VCaP (cell line): Measurements from ENCODE around the gene SSH2.
A peak's percentile ranks its signal among the peaks of the same experiment; 100 is the strongest.

ENCODE experiments used
- H3K27ac ChIP-seq: fragments of 450-650 bp; 2 replicates; pipeline ENCODE4 v1.5.1; 2017
- CTCF ChIP-seq: fragments of 450-650 bp; conservative IDR thresholded peaks from 2 replicates; pipeline ENCODE4 v1.5.1; 2017; ENCODE audit warnings: mild to moderate bottlenecking, moderate library complexity

Gene SSH2

DNA sequence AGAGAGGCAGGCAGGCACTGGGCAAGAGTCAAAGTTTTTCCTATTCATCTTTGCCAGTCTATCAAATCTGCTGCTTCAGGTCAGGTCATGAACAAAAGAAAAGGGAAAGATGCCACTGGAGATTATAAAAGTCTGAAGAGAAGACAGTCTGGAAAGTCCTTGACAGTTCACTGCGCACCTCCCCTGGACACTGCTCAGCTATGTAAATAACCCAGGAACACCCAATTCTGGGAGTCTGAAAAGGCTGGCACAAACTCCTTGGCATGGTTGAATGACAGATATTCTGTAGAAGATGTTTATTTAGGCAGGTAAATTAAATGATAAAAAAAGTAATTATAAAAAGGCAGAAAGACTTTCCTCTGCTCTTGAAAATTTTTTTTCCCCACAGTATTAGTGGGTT is 302.1 kb downstream of the SSH2 start:
- no peak for TF ChIP-seq CTCF
- peak overlapping the region; percentile 67 for H3K27ac ChIP-seq

DNA sequence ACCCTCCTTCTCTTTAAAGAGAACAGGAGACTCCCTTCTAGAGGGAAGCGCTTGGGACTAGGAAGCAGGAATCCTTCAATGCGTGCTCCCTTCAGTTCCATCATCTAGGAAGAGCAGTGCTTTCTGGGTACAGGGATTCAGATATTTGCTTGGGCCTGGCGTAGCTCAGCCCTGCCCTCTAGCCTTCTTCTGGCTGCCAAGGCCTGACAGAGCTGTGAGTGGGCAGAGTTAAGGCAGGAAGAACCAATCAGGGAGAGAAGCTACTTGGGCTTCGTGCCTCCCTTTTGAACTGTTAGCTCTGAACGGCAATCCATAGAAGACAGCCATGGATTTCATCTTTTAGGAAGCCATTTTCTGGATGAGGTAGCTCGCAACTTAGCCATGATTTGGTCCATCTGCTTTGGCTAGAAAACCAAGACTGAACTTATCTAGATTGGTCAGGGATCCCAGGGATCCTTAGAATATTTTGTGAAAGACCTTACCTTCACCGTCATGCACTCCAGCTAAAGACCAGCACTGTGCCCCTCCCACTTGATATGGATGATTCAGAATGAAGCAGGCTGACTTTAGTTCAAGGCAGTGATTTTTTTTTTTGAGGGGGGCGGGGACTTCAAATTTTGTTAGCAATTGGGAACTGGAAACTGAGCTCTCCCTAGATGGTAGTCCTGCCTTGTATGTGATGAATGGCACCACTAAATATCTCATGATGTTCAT is 304.8 kb downstream of the SSH2 start:
- TF ChIP-seq CTCF = no peak

DNA sequence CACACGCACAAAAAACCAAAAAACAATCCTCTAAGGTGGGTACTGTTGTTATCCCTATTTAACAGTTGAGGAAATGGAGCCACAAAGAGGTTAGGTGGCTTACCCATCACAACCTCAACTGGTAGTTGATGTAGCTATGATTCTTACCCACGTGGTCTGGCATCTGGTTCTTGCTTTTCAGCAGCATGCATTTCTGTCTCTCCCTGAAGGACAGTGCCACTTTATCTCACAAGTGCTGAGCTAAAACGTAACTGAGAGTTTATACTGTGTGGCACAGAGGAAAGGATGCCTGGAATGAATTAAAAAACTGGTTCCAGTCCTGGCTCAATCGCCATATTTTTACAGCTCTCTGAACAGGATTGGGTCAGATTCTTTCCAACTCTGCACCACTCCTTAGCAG is 305.4 kb downstream of the SSH2 start:
- no peak for TF ChIP-seq CTCF

More for the DNA sequence above, 304.8 kb downstream of the SSH2 start:
- 0 out of 2 replicates have a peak overlapping the region, but pooled peaks have one; percentile 67 for H3K27ac ChIP-seq

GRCh38 chr17:29623283-29623647 is 306.8 kb downstream of the SSH2 start:
- H3K27ac ChIP-seq = no peak overlapping the region; the same call in 1 of the 2 replicates
- TF ChIP-seq CTCF = no peak

More for the DNA sequence above, 305.4 kb downstream of the SSH2 start:
- no peak overlapping the region for H3K27ac ChIP-seq

GRCh38 chr17:29622337-29623282 is 307.4 kb downstream of the SSH2 start, which contains the start of gene CORO6:
CORO6 (minus strand) TSS chr17:29622912; CDS start chr17:29621421, 1,491 bp downstream.
- no peak for TF ChIP-seq CTCF
- peak within 1 kb of the TSS; percentile 47; the same call in 1 of the 2 replicates for H3K27ac ChIP-seq

DNA sequence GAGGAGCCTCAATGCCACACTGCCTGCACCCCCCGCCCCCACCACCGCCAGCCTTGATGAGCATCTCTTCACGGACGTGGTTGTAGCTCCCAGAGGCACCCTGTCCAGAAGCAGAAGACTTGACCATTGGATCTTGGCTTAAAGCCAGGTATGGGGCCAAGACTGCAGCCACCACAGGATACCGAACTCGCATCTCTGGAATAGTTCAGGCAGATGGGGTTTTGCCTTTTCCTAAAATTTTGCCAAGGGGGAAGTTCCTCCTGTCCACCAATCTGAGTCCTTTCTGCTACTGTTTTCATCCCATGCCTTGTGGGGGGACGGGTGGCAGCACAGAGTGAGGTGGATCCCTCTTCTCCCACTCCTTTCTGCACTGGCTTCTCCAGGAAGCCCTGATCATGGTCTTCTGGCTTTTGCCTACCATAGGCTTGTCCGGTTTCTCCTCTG is 308.3 kb downstream of the SSH2 start:
- TF ChIP-seq CTCF = no peak
- H3K27ac ChIP-seq = peak overlapping the region; percentile 47; the same call in 1 of the 2 replicates
